Lung microvascular endothelial cell (primary cell): ENCODE measurements around the gene C1orf146. TPM values are rescaled to one million over a fixed set of nuclear protein-coding genes. Genes with fewer than 3 reads are reported as not detected.
"Not testable (repeated sequence)": the region's sequence is repeated elsewhere in the genome, so short reads cannot be mapped to it uniquely, and the experiment has no call there.

Experiments used
- DNase-seq, 2 donors: peaks; one replicate each; pipeline versions ENCODE4 v3.0.0 to v3.0.0-alpha.2; 2010; ENCODE audit warnings: low read depth in 2 of 2
- total RNA-seq: library from RNA; depleted of rRNA; stranded (reverse); fragments of >200 nt; gene quantifications from 2 replicates; pipeline ENCODE4 v1.2.1, GENCODE V29; 2014

Gene C1orf146
- total RNA-seq, 1 donor from 2014 or later: not detected

DNA sequence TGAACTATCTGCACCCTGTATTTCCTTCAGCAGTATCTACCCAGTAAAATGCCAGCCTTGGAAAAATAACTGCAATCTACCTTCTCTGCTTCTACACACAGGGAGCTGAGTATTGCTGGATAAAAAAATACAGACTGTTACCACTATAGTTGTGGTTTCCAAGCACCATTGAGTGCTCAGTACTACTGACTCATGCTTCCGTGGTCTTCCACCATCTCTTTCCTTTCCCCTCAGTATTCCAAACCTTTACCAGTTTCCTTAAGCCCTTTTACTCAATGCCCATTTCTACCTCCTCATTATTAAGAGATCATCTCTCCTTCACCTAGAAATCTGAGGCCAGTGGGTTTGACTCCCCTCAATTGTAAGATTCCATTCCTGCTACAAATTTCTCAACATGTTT is 57.2 kb downstream of the C1orf146 start:
- DNase-seq: peak in 1 of 2 donors; percentile 69

DNA sequence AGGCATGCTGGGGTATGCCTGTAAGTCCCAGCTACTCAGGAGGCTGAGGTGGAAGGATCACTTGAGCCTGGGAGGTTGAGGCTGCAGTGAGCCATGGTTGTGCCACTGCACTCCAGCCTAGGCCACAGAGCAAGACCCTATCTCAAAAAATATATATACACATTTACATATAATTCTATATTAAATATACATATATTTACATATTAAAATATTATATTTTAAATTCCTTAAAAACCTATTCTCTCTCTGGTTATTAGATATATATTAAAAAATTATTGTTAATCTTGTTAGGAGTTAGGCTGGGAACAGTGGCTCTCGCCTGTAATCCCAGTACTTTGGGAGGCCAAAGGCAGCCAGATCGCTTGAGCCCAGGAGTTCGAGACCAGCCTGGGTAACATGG is 58.4 kb downstream of the C1orf146 start:
- no peak for DNase-seq

DNA sequence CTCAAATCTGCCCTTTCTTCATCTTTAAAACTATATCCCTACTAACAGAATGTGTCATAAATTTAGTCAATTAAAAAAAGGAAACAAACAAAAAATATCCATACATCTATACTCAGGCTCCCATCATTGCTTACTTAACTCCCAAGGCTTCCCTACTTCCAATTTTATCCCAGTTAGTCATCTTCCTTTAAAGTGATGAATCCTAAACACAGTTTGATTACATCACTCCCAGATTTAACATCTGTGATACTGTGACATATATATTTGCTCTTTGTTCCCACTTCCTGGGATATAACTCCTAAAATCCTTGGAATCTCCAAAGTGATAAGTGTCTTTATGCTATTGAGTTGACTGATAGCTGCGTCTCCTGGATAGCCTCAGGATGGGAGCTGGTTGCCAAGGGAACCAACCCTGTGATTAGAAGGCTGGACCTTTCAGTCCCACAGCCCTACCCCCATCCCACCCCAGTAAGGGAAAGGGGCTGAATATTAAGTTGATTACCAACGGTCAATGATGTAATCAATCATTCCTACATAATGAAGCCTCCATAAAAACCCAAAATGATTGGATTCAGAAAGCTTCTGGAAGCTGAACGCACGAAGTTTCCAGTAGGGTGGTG is 59.5 kb downstream of the C1orf146 start:
- peak in 1 of 2 donors; percentile 76 for DNase-seq

DNA sequence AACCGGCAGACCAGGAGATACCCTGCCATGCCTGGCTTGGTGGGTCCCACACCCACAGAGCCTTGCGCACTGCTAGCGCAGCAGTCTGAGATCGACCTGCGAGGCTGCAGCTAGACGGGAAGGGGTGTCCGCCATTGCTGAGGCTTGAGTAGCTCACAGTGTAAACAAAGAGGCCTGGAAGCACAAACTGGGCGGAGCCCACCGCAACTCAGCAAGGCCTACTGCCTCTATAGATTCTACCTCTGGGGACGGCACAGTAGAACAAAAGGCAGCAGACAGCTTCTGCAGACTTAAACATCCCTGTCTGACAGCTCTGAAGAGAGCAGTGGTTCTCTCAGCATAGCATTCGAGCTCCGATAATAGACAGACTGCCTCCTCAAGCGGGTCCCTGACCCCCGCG is 62.1 kb downstream of the C1orf146 start:
- DNase-seq: not testable (repeated sequence)

DNA sequence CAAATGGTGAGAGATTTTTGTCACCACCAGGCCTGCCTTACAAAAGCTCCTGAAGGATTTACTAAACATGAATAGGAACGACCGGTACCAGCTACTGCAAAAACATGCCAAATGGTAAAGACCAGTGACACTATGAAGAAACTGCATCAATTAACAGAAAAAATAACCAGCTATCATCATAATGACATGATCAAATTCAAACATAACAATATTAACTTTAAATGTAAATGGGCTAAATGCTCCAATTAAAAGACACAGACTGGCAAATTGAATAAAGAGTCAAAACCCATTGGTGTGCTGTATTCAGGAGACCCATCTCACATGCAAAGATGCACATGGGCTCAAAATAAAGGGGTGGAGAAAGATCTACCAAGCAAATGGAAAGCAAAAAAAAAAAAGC is 63.7 kb downstream of the C1orf146 start:
- not testable (repeated sequence) for DNase-seq

DNA sequence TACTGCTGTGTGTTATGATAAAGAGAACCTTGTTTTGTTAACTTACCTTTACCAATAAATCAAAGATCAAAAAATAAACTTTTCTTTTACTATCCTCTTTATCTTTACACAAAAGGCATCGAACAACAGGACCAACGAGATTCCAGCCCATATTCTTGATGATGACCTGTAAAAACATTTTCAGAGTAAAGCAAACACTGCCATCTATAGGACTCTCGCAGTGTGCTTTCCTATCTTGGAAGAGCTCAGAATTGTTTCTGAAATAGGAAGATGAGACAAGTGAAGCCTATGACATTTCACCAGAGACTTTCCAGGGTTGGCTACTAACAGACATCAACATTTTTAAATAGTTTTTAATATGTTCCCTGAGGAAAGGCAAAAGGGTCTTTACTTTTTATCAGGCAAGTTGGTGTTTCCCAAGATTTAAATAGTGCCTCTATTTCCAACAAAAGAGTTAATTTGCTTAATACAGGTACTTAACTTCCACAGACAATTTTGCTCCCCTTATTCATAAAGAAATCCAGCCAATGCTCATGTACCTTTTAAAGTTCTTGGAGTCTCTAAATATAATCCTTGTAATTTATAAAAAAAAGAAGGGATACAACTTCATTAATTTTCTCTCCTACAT is 73.8 kb downstream of the C1orf146 start:
- DNase-seq: peak; percentile 72 to 76

Other genes with a start within 250 kb of the C1orf146 start
- 3.4 and 5.2 TPM in 2 replicates for gene EPHX4, start 187.9 kb upstream of the C1orf146 start, total RNA-seq
- gene SETSIP, start 142.5 kb upstream of the C1orf146 start, total RNA-seq: under 0.01 and 0.20 TPM in 2 replicates
- gene BTBD8, start 137.6 kb upstream of the C1orf146 start, total RNA-seq: 1.3 and 2.4 TPM in 2 replicates
- gene GLMN, start 81.1 kb downstream of the C1orf146 start, total RNA-seq: 5.4 and 5.8 TPM in 2 replicates
- gene RPAP2, start 81.1 kb downstream of the C1orf146 start, total RNA-seq: 1.7 and 2.6 TPM in 2 replicates